Measurements from ENCODE around the gene UGT1A7.
"Not testable (repeated sequence)": the region's sequence is repeated elsewhere in the genome, so short reads cannot be mapped to it uniquely, and the experiment has no call there.

- TF ChIP-seq YY1 (IDR thresholded peaks at IDR 0.05; ENCODE audit: insufficient read depth, insufficient read length); ZNF274 (IDR thresholded peaks at IDR 0.05; ENCODE audit: low read depth, low read length); SUZ12 (IDR thresholded peaks at IDR 0.05; ENCODE audit: extremely low read depth, insufficient read depth, insufficient read length): not testable (repeated sequence)
Measured at GRCh38 chr2:233636306-233636705, 45.4 kb upstream of the UGT1A7 start, which contains the start of gene UGT1A10.
